K562 (cell line): ENCODE data around the gene MMP23B. TPM values are rescaled to one million over a fixed set of nuclear protein-coding genes. Genes with fewer than 3 reads are reported as not detected.

Experiments
- CSDE1 ChIP-seq, 2 experiments: fragments of 450-650 bp; IDR thresholded peaks; 2 replicates each; pipeline ENCODE4 v1.6.1; 2016; ENCODE audit warnings: mild to moderate bottlenecking in 1 of 2
- SIRT6 ChIP-seq: IDR thresholded peaks from one replicate; pipeline ENCODE4 v1.6.1; 2012; ENCODE audit warnings: low read depth, mild to moderate bottlenecking, control low read depth, inconsistent platforms, low read length, moderate library complexity
- SRSF7 ChIP-seq: fragments of 200-400 bp; formaldehyde crosslinking; optimal IDR thresholded peaks from 2 replicates; pipeline ENCODE3; 2017; ENCODE audit warnings: mild to moderate bottlenecking, low read depth, low read length
- ZBTB1 ChIP-seq: sonication (generic); formaldehyde crosslinking; IDR thresholded peaks from 2 replicates; pipeline ENCODE4 v1.8.1; 2023; ENCODE audit warnings: missing genetic modification reagents, low read depth, mild to moderate bottlenecking, borderline replicate concordance
- polyA plus RNA-seq, 8 experiments: library from polyadenylated mRNA; depleted of rRNA in 4 of 8; stranded (reverse) in 5 of 8; unstranded in 3 of 8; fragments of >200 nt; fragmentation: Nextera tagmentation in 2 of 8; fragmentation: Illumina TruSeq in 1 of 8; extraction: Ambion mirVana in 2 of 8; extraction: Trizol in 1 of 8; gene quantifications; 2 replicates each; pipeline versions ENCODE4 v1.2.1 to v1.2.3, GENCODE V29; 2011 to 2014; ENCODE audit warnings: inconsistent platforms in 1 of 8, missing spikeins in 1 of 8
- total RNA-seq, 7 experiments: library from RNA; depleted of rRNA in 6 of 7; stranded (reverse); fragments of >200 nt in 6 of 7; fragmentation: Illumina TruSeq in 2 of 7; extraction: Trizol in 2 of 7; gene quantifications; 2 replicates each; pipeline versions ENCODE4 v1.2.1 to v1.2.3, GENCODE V29; 2011 to 2021; ENCODE audit warnings: low replicate concordance in 1 of 7
- TF ChIP-seq, protein P1 (sequence below), 2 experiments: fragments of 450-650 bp; formaldehyde crosslinking in 1 of 2; IDR thresholded peaks; 2 replicates each; pipeline versions ENCODE4 v1.4.0 to v1.6.1; 2014 to 2020; ENCODE audit warnings: mild to moderate bottlenecking in 2 of 2, borderline replicate concordance in 1 of 2, low read depth in 1 of 2
- TF ChIP-seq, protein P2 (sequence below): fragments of 450-650 bp; IDR thresholded peaks from 2 replicates; pipeline ENCODE4 v1.6.1; 2017; ENCODE audit warnings: antibody characterized with exemption
- TF ChIP-seq, protein P3 (sequence below), 2 experiments: IDR thresholded peaks; 2 replicates each; pipeline ENCODE4 v1.6.1; 2011; ENCODE audit warnings: borderline replicate concordance in 1 of 2, control low read depth in 1 of 2, low read depth in 1 of 2, low read length in 1 of 2, mild to moderate bottlenecking in 1 of 2, mixed read lengths in 1 of 2, moderate library complexity in 1 of 2; ENCODE audit not compliant: insufficient read depth in 1 of 2, insufficient read length in 1 of 2, poor library complexity in 1 of 2, severe bottlenecking in 1 of 2; ENCODE audit errors: extremely low read depth in 1 of 2
- TF ChIP-seq, protein P4 (sequence below): fragments of 200-800 bp; sonication (Bioruptor generic); IDR thresholded peaks from 2 replicates; pipeline ENCODE4 v1.6.1; 2016; ENCODE audit warnings: missing genetic modification characterization, missing compliant biosample characterization

Gene MMP23B
- total and polyA plus RNA-seq, 9 of the 15 experiments (the other 6 are each of a cell fraction or from before 2014, with no cell fraction given) = 0.28 to 1.2 (median 0.41) TPM; not detected in 5

DNA sequence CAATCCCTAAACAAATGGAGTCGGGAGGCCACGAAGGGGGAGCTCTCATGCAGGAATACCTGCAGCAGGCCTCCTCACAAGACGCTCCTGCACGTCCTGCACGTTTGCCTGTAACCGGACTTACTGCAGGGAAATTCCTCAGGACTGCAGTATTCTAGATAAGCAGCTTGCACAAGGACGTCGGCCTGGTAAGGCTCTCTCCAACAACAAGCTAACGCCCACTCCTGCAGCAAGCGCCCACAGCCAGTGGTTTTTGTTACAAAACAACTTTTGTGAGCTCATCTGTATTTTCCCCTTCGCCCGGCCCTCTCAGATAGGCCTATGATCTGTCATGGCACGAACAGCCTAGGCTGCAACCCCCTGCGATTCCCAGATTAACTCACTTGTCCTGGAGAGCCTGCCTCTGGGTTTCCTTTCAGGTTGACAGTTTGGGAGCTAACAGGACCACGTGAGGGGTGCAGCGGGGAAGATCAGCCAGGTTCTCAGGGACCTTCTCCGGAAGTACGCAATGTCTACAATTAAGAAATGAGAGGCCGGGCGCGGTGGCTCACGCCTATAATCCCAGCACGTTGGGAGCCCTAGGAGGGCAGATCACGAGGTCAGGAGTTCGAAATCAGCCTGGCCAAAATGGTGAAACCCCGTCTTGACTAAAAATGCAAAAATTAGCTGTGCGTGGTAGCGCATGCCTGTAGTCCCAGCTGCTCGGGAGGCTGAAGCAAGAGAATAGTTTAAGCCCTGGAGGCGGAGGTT lies 17.6 kb upstream of the MMP23B start (continued):
- TF ChIP-seq, protein P1, sequence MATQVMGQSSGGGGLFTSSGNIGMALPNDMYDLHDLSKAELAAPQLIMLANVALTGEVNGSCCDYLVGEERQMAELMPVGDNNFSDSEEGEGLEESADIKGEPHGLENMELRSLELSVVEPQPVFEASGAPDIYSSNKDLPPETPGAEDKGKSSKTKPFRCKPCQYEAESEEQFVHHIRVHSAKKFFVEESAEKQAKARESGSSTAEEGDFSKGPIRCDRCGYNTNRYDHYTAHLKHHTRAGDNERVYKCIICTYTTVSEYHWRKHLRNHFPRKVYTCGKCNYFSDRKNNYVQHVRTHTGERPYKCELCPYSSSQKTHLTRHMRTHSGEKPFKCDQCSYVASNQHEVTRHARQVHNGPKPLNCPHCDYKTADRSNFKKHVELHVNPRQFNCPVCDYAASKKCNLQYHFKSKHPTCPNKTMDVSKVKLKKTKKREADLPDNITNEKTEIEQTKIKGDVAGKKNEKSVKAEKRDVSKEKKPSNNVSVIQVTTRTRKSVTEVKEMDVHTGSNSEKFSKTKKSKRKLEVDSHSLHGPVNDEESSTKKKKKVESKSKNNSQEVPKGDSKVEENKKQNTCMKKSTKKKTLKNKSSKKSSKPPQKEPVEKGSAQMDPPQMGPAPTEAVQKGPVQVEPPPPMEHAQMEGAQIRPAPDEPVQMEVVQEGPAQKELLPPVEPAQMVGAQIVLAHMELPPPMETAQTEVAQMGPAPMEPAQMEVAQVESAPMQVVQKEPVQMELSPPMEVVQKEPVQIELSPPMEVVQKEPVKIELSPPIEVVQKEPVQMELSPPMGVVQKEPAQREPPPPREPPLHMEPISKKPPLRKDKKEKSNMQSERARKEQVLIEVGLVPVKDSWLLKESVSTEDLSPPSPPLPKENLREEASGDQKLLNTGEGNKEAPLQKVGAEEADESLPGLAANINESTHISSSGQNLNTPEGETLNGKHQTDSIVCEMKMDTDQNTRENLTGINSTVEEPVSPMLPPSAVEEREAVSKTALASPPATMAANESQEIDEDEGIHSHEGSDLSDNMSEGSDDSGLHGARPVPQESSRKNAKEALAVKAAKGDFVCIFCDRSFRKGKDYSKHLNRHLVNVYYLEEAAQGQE (IDR thresholded peaks at IDR 0.05; ENCODE audit: borderline replicate concordance) = 0 out of 2 replicates have a peak, but pooled peaks have one; percentile 12
- TF ChIP-seq, protein P1 (CRISPR knock-in tag; IDR thresholded peaks at IDR 0.05; ENCODE audit: low read depth) = no peak
- no peak for TF ChIP-seq SIRT6
- no peak for TF ChIP-seq CSDE1 (IDR thresholded peaks at IDR 0.05)
- TF ChIP-seq, protein P2, sequence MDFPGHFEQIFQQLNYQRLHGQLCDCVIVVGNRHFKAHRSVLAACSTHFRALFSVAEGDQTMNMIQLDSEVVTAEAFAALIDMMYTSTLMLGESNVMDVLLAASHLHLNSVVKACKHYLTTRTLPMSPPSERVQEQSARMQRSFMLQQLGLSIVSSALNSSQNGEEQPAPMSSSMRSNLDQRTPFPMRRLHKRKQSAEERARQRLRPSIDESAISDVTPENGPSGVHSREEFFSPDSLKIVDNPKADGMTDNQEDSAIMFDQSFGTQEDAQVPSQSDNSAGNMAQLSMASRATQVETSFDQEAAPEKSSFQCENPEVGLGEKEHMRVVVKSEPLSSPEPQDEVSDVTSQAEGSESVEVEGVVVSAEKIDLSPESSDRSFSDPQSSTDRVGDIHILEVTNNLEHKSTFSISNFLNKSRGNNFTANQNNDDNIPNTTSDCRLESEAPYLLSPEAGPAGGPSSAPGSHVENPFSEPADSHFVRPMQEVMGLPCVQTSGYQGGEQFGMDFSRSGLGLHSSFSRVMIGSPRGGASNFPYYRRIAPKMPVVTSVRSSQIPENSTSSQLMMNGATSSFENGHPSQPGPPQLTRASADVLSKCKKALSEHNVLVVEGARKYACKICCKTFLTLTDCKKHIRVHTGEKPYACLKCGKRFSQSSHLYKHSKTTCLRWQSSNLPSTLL = 0 out of 2 replicates have a peak, but pooled peaks have one; percentile 27
- TF ChIP-seq ZBTB1 (CRISPR knock-in tag) = 0 out of 2 replicates have a peak, but pooled peaks have one; percentile 59
- TF ChIP-seq SRSF7 = no peak
- TF ChIP-seq, protein P3, sequence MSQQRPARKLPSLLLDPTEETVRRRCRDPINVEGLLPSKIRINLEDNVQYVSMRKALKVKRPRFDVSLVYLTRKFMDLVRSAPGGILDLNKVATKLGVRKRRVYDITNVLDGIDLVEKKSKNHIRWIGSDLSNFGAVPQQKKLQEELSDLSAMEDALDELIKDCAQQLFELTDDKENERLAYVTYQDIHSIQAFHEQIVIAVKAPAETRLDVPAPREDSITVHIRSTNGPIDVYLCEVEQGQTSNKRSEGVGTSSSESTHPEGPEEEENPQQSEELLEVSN (IDR thresholded peaks at IDR 0.05; ENCODE audit: borderline replicate concordance in 1 of 2, extremely low read depth in 1 of 2, insufficient read depth in 1 of 2, insufficient read length in 1 of 2, low read depth in 1 of 2, low read length in 1 of 2, poor library complexity in 1 of 2, severe bottlenecking in 1 of 2) = peak in 1 of 2 experiments; percentile 46
- TF ChIP-seq, protein P4, sequence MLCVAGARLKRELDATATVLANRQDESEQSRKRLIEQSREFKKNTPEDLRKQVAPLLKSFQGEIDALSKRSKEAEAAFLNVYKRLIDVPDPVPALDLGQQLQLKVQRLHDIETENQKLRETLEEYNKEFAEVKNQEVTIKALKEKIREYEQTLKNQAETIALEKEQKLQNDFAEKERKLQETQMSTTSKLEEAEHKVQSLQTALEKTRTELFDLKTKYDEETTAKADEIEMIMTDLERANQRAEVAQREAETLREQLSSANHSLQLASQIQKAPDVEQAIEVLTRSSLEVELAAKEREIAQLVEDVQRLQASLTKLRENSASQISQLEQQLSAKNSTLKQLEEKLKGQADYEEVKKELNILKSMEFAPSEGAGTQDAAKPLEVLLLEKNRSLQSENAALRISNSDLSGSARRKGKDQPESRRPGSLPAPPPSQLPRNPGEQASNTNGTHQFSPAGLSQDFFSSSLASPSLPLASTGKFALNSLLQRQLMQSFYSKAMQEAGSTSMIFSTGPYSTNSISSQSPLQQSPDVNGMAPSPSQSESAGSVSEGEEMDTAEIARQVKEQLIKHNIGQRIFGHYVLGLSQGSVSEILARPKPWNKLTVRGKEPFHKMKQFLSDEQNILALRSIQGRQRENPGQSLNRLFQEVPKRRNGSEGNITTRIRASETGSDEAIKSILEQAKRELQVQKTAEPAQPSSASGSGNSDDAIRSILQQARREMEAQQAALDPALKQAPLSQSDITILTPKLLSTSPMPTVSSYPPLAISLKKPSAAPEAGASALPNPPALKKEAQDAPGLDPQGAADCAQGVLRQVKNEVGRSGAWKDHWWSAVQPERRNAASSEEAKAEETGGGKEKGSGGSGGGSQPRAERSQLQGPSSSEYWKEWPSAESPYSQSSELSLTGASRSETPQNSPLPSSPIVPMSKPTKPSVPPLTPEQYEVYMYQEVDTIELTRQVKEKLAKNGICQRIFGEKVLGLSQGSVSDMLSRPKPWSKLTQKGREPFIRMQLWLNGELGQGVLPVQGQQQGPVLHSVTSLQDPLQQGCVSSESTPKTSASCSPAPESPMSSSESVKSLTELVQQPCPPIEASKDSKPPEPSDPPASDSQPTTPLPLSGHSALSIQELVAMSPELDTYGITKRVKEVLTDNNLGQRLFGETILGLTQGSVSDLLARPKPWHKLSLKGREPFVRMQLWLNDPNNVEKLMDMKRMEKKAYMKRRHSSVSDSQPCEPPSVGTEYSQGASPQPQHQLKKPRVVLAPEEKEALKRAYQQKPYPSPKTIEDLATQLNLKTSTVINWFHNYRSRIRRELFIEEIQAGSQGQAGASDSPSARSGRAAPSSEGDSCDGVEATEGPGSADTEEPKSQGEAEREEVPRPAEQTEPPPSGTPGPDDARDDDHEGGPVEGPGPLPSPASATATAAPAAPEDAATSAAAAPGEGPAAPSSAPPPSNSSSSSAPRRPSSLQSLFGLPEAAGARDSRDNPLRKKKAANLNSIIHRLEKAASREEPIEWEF (CRISPR knock-in tag) = no peak
